ENCODE results near the gene SOX9.

Gene SOX9

DNA sequence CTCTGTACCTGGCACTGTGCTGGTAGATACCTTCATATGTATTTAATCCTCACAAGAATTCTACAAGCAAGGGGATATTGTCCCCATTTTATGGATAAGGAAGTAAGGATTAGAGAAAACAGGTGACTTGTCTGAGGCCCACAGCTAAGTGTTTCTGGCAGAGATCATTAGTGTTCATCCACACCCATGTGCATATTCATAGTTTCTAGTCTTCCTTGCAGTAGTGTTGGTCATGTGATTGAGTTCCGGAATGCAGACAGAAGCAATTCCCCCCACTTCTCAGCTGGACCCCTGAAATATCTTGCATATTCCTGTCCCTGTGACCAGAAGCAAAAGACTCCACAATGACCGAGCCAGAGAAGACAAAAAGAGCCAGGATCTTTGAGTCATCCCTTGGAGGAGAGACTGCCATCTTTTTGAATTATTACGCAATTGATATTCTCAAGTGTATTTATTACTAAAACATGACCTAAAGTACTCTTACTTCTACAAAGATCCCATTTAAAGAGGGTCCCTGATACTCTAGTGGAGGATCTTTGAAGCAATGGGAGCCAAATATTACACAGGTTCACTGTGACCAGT is 43.4 kb downstream of the SOX9 start:
- DNase-seq = no peak

DNA sequence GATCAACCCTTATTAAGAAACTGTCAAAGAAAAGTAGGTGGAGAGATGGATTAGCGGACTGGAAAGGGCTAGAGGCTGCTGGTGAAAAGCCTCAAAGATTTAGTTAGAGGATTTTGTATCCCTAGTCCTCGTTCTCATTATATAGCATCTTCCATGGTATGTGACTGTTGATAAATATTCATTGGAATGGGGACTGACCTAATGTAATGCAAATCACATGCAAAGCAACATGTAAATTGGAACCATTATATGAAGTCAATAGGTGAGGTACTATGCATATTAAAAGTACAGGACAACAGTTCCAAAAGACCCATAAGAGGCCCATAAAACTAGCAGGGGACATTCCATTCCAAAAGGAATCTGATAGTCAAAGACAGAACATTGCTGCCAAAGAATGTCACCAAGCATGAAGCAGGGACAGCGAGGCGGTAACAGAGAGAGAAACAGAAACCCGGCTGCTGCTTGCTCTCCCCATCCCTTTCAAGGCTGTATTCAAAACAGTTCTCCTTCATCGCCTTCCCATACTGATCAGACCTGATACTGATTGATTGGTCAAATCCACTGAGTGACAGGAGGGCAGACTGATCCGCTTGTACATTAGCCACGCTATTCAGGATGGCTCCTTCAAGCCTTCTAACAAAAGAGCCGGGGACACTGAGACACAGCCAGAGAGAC is 44.5 kb downstream of the SOX9 start:
- no peak for DNase-seq

DNA sequence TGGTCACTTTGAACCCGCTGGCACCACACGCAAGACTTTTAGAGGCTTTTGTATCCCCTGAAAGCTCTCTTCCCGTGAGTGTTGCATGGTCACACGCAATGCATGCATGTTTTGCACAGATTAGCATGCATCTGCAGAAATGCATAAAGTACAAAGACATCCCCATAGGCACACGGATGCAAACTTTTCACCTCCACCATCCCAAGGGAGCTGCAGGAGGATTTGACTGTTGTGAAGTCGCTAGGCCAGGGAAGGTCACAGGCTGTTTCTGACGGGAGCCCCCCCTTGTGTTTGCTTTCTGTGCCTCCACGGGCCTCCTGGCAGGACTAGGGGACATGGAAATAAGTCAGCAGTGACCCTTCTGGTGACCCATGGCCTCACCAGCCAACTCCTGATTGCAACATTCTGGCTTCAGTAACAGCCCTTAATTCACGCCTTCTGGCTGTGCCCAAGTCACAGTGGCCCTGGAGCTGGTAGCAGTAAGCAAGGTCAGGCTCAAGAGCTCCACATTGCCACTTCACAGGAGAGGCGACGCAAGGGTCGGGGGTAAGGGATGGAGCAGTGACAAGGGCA is 45.1 kb downstream of the SOX9 start:
- no peak for DNase-seq

DNA sequence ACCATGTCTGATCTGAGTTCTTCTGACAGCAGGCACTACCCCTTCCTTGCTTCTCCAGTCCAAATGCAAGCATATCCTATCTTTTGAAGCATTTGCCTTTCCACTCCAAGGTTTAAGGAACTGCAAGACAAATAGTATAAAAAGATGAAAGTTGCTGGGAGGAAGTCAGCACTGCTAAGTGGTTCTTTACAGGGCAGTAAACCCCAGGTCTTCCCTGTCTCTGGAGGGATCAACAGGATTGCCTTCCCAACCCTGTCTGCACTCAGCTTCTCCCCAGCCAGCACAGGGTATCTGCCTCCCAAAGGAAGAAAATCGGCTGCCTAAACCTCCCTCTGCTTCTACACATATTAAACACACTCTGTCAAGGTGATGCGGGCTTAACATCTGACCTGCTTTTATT is 46.8 kb downstream of the SOX9 start:
- no peak for DNase-seq

DNA sequence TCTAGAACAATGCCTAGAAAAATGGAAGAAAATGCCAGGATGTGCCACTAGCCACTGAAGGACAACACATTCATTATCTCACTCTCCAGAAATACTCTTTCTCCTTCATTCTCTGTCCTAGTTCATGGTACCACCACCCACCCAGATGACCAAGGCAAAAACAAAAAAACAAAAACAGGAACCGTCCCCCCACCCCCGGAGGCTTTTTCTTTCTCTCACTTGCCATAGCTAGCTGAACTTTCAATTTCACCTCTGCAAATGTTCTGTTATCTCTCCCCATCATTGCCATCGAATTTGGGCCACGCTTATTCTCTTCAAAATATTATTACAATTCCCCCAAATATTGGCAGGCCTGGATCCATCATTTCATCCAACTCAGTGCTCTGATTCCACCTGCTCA is 49.0 kb downstream of the SOX9 start:
- DNase-seq = no peak

DNA sequence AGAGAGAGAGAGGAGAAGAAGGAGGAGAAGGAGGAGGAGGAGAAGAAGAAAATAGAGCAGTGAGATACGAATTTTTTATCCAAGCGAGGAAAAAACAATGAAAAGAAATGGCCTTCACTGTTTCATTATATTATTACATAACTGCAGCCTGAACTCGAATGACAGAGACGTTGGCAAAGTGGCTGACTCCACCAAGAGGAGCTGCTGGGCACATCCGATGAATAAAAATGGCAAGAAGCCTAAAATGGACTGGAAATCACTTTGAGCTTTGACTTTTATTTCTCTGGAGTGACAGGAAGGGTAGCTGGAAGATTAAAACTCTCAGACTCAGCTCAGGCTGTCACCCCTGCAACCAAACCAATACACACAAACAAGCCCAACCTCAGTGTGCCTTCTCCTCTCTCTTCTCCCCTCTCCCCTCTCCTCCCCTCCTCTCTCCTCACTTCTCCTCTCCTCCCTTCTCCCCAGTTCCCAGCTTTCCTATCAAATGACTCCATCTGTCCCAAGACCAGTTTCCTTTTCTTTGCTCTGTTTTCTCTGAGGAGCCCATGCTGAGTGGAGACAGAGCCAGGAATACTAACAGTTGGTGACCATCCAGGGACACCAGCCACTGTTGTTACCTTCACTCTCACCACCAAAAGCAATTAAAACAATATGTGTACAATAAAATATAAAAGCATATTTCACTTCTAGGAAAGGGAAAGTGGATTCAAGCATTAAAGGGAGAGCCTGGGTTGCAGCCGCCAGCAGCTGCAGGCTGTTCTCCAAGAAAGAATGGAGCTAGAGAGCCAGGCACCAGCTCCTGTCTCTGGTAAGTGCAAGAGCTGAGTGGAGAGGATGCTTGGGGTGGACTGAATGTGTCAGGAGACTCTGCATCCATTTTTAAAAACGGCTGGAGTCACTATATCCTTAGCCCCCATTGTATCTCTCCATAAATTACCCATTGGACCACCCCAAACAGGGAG is 51.2 kb downstream of the SOX9 start:
- no peak for DNase-seq

DNA sequence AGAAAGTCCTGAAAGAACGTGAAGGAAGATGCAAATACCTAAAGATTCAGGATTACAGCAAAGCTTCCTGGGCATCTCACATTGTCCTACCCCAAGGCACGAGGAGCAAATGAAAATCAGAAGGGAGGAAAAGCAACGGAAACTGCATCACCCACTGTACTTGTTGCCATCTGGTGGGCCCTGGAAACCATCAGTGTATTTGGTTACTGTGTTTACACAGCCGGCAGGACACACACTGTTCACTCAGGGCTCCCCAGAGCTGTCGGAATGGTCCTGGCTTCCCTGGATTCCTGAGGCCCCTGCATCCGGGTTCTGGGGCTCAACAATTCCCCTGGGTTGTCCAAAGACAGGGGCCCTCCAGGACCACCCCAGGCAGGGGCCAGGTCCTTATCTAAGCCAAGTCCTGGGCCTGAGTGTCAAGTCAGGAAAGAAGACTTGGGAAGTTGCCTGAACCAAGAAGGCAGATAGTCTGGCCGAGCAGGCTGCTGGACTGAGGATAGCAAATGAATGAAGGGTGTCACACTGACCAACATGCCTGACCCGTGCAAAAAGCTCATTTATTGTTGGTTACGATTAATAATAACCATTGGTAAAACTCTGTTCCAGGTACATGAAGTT is 52.8 kb downstream of the SOX9 start:
- DNase-seq = no peak

DNA sequence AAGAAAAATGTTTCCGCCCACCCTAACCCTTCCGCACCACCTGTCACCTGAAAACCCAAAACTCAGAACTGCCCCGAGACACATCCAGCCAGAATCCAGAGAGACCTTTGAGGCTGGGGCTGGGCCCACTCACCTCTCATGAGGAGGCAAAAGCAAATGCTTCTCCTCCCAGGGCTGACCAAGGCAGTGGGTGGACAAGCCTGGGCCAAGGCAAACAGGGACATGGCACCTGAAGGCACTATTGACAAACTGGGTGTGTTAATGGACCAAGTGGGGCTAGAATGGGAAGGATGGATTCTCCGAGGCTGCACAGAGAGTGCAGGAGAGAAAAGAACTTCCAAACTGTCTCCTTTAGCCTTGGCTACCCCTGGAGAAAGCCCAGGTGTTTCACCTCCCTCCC is 54.4 kb downstream of the SOX9 start:
- no peak for DNase-seq
